ENCODE measurements around the gene CYP46A1.
A peak's percentile ranks its signal among the peaks of the same experiment; 100 is the strongest.
"Not testable (repeated sequence)": the region's sequence is repeated elsewhere in the genome, so short reads cannot be mapped to it uniquely, and the experiment has no call there.

CYP46A1 gene

DNA sequence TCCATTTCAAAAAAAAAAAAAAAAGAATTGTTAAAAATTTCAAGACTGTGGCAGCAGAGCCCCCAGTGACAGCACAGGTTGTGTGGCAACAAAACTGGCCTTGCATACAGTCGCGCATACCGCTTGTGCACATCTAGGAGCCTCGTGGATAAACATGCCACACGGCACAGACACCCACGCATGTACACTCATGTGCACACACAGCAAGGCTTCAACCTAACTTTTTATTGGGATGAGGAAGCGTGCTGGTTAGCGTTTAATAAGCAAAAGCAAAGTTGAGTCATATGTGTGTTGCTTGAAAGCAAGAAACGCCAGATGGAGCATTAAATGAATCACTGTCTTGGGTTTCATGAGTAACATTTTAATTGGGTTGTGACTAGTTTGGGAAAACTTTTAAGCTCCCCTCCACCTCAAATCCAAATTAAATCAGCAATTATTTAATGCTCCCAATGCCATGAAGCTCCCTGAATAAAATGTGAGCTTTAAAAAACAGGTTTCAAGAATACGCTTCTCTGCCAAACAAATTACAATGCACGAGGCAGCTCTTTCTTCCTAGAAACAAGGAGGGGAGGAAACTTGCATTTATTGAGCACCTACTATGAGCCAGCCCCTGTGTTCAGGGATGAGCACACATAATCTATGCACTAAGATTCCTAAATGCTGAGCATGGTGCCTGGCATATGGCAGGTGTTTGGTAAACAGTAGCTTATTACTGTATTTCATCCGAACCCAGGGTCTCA, 73.4 kb downstream of the CYP46A1 start:
- peak; percentile 93 for DNase-seq (ENCODE audit: low read depth)
- TF ChIP-seq, protein P1, sequence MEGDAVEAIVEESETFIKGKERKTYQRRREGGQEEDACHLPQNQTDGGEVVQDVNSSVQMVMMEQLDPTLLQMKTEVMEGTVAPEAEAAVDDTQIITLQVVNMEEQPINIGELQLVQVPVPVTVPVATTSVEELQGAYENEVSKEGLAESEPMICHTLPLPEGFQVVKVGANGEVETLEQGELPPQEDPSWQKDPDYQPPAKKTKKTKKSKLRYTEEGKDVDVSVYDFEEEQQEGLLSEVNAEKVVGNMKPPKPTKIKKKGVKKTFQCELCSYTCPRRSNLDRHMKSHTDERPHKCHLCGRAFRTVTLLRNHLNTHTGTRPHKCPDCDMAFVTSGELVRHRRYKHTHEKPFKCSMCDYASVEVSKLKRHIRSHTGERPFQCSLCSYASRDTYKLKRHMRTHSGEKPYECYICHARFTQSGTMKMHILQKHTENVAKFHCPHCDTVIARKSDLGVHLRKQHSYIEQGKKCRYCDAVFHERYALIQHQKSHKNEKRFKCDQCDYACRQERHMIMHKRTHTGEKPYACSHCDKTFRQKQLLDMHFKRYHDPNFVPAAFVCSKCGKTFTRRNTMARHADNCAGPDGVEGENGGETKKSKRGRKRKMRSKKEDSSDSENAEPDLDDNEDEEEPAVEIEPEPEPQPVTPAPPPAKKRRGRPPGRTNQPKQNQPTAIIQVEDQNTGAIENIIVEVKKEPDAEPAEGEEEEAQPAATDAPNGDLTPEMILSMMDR (IDR thresholded peaks at IDR 0.05; ENCODE audit: insufficient read depth, low read depth, low read length, missing control alignments): no peak
- no peak overlapping the region for H3K4me3 ChIP-seq (ENCODE audit: low read length)

DNA sequence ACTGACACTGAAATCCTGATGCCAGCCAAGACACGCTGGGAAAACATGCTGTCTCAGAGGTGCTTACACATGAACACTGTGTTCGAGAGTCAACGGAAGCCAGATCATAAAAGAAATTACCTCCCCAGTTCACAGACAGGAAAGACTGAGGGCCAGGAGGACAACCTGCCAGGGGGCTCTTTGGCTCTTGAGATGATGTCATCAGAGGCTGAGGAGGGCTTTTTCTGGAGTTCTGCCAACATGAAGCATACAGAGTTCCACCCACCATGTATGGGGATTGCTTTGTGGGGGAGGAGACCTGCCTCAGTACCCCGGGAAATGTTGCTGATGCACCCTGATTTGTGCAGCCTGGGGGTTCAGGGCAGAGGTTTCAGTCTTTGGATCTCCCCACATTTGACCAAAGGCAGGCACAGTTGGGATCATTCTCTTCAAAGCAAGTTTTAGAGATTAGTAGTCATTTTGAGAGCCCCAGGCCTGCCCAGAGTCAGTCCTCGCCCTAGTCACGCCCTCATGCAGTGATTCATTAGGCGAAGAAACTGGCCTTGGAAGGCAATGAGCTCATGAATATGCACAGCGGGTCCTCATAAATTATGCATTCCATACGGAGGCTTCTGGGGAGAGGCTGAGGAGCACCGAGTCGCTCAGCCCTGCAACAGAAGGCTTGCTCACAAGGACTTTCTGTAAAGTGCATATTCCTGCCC, 74.2 kb downstream of the CYP46A1 start:
- DNase-seq (ENCODE audit: low read depth): peak; percentile 90
- no peak overlapping the region for H3K4me3 ChIP-seq (ENCODE audit: low read length)
- TF ChIP-seq, protein P1 (IDR thresholded peaks at IDR 0.05; ENCODE audit: insufficient read depth, low read depth, low read length, missing control alignments): no peak

DNA sequence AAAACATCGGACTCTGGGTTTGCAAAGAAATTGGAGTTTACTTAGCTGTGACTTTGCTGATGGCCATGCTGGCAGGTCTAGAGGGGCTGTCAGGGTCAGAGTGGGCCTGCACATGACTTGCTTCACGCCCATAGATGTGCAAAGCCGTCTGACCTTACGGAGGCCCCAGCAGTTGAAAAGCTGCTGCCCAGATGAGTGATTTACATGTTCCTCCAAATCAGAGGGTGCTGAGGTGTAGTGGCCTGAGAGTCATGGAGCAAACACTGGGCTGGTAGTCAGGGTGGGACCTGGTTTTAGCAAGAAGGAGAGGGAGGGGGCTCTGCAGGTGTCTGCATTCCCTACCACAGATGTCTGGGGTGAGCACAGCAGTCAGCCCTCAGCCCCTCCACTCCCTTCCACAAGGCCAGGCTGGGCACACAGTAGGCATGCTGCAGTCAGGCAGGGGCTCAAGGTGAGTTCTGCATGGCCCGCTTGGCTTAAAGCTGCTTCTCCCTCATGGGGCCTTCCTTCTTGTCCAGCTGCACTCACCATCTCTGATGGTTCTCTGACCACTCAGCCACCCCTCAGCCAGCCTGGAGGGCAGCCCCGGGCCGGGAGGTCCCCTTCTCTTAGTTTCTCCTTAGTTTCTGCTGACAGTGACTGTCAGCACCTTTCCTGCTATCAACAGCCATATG, 74.9 kb downstream of the CYP46A1 start:
- TF ChIP-seq, protein P1 (IDR thresholded peaks at IDR 0.05; ENCODE audit: insufficient read depth, low read depth, low read length, missing control alignments): no peak
- DNase-seq (ENCODE audit: low read depth): no peak
- H3K4me3 ChIP-seq (ENCODE audit: low read length): no peak overlapping the region

DNA sequence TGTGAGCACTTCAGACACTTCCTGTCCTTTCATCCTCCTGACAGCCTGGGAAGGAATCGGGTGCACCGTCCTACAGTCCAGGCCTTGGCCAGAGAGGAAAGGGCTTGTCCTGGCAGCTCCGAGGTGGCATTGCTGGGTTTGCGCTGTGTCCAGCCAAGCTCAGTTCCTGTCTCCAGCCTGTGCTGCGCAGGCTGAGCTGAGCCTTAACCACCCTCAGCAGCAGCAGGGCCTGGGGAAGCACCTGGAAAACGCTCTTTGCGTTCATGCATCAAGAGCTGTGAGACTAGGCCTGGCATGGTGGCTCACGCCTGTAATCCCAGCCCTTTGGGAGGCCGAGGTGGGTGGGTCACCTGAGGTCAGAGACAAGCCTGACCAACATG, 75.4 kb downstream of the CYP46A1 start:
- TF ChIP-seq, protein P1 (IDR thresholded peaks at IDR 0.05; ENCODE audit: insufficient read depth, low read depth, low read length, missing control alignments): no peak
- no peak for DNase-seq (ENCODE audit: low read depth)
- no peak overlapping the region for H3K4me3 ChIP-seq (ENCODE audit: low read length)

DNA sequence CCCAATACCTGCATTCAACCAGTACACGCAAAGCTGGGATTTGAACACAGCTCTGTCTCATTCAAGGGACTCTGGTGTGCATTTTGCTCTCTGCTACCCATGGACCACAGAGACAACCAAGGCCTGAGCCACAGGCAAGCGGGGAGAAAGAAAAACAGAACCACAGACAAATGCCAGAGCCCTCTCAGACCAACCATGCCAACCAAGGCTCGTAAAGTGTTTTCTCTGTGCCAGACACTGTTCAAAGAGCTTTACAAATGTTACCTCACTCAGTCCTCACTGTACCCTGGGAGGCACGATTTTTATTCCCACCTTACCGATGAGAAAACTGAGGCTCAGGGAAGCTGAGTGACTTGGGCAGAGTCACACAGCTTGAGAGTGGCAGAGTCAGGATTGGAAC, 76.7 kb downstream of the CYP46A1 start:
- H3K4me3 ChIP-seq (ENCODE audit: low read length): no peak overlapping the region
- no peak for DNase-seq (ENCODE audit: low read depth)
- TF ChIP-seq, protein P1 (IDR thresholded peaks at IDR 0.05; ENCODE audit: insufficient read depth, low read depth, low read length, missing control alignments): no peak

DNA sequence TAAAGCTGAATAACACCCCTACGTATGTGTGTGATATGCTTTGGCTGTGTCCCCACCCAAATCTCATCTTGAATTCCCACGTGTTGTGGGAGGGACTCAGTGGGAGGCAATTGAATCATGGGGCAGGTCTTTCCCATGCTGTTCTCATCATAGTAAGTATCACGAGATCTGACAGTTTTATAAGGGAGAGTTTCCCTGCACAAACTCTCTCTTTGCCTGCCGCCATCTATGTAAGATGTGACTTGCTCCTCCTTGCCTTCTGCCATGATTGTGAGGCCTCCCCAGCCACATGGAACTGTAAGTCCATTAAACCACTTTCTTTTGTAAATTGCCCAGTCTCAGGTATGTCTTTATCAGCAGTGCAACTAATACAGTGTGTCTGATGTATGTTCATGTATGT, 78.8 kb downstream of the CYP46A1 start:
- H3K4me3 ChIP-seq (ENCODE audit: low read length); DNase-seq (ENCODE audit: low read depth): not testable (repeated sequence)

DNA sequence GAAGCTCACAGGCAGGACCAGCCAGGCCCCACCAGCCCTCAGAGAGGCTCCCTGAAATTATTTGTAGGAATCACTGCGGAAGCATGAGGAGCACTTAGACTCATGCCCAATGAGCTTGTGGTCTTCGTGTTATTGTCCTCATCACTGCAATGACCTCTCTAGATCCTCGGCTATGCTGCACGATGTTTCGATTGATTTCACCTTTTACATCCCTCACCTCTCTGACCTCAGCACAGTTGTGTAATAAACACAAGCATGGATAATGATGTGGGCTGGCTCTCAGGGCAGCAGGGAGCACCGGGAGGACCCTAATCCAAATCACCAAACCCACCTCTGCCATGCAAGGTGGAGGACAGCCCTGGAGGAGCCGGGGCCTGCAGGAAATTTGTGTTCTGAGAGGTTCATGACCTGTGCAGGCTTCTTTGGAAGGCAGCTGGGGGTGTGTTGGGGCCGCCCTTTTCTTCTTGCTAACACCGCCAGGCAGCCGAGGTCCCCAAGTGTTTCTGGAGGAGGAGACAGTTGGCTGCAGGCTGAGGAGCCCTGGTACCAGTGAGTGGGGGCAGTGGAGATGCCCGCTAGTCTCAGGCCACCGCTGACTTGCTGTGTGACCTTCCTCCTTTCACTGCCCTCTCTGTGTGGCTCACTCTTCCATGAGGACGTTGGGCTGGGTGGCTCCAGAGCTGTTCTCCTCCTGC, 79.6 kb downstream of the CYP46A1 start:
- TF ChIP-seq, protein P1 (IDR thresholded peaks at IDR 0.05; ENCODE audit: insufficient read depth, low read depth, low read length, missing control alignments): no peak
- no peak for DNase-seq (ENCODE audit: low read depth)
- H3K4me3 ChIP-seq (ENCODE audit: low read length): no peak overlapping the region
